Endodermal cell (in vitro differentiated cells): ENCODE measurements around the gene DCC. TPM values are rescaled to one million over a fixed set of nuclear protein-coding genes. Genes with fewer than 3 reads are reported as not detected.
A peak's percentile ranks its signal among the peaks of the same experiment; 100 is the strongest.

Experiments used
- DNase-seq: peaks from one replicate; pipeline ENCODE4 v3.0.0-alpha.2; 2017
- H3K27ac ChIP-seq: 2 replicates; pipeline ENCODE4 v1.5.1; 2013; ENCODE audit warnings: mild to moderate bottlenecking, low read depth, low read length, moderate library complexity
- H3K27me3 ChIP-seq: 2 replicates; pipeline ENCODE4 v1.6.1; 2013; ENCODE audit warnings: mild to moderate bottlenecking, low read length, moderate library complexity; ENCODE audit not compliant: insufficient read depth, control insufficient read depth, poor library complexity, severe bottlenecking
- H3K36me3 ChIP-seq: 2 replicates; pipeline ENCODE4 v1.7.0; 2013; ENCODE audit warnings: mild to moderate bottlenecking, low read length, moderate library complexity; ENCODE audit not compliant: control insufficient read depth, insufficient read depth
- H3K4me1 ChIP-seq: one replicate; pipeline ENCODE4 v1.7.0; 2013; ENCODE audit warnings: low read length; ENCODE audit not compliant: control insufficient read depth, insufficient read depth
- H3K4me3 ChIP-seq: 2 replicates; pipeline ENCODE4 v1.5.1; 2013; ENCODE audit warnings: mild to moderate bottlenecking, low read length, moderate library complexity
- H3K9ac ChIP-seq: 2 replicates; pipeline ENCODE4 v1.6.1; 2013; ENCODE audit warnings: mild to moderate bottlenecking, low read length, moderate library complexity; ENCODE audit not compliant: poor library complexity, severe bottlenecking; ENCODE audit errors: extremely low read depth
- H3K9me3 ChIP-seq: 2 replicates; pipeline ENCODE4 v1.6.1; 2013; ENCODE audit warnings: mild to moderate bottlenecking, low read length, moderate library complexity; ENCODE audit not compliant: control insufficient read depth
- H3K27ac Mint-ChIP-seq: 2 replicates; pipeline ENCODE4 v1.8.0; 2020; ENCODE audit warnings: mixed read lengths
- H3K27me3 Mint-ChIP-seq: 2 replicates; pipeline ENCODE4 v1.8.0; 2021; ENCODE audit warnings: mild to moderate bottlenecking, mixed read lengths; ENCODE audit not compliant: insufficient read depth
- H3K36me3 Mint-ChIP-seq: 2 replicates; pipeline ENCODE4 v1.8.0; 2020; ENCODE audit warnings: low read depth, mixed read lengths
- H3K4me1 Mint-ChIP-seq: 2 replicates; pipeline ENCODE4 v1.8.0; 2020; ENCODE audit warnings: mixed read lengths
- H3K4me3 Mint-ChIP-seq: 2 replicates; pipeline ENCODE4 v1.8.0; 2020; ENCODE audit warnings: mild to moderate bottlenecking, moderate library complexity, mixed read lengths
- H3K9me3 Mint-ChIP-seq: 2 replicates; pipeline ENCODE4 v1.8.0; 2020; ENCODE audit warnings: mild to moderate bottlenecking, mixed read lengths
- WGBS, 2 experiments: methylation state at CpG; one replicate each; pipeline versions ENCODE4 v1.1.5 to v1.1.7; 2013; ENCODE audit warnings: missing lambda C conversion rate in 2 of 2, mixed read lengths in 1 of 2; ENCODE audit not compliant: insufficient coverage in 1 of 2, insufficient read length in 1 of 2; 5-methylcytosine and 5-hydroxymethylcytosine counted together
- total RNA-seq, 2 donors: library from RNA; stranded (reverse); fragmentation: NEBNext Ultra II Directional in 1 of 2; extraction: Animal tissue kit (Norgen Biotek cat#: 25700) in 1 of 2; gene quantifications; 2 replicates in 1 of 2; 3 replicates in 1 of 2; pipeline ENCODE4 v1.2.1, GENCODE V29; 2021
- TF ChIP-seq, protein P1 (sequence below): fragments of 200-600 bp; sonication (generic); conservative IDR thresholded peaks from 2 replicates; pipeline ENCODE4 v1.5.0; 2021; ENCODE audit warnings: antibody characterized with exemption, mild to moderate bottlenecking

The DCC gene
- total RNA-seq, 2 donors from 2014 or later: 0.77 to 0.97 TPM

- Mint-ChIP-seq H3K9me3 (no peaks in the 10 kb centered on the region), H3K27ac (no peak overlapping the region), H3K4me3 (no peak overlapping the region), H3K36me3 (no peaks in the 10 kb centered on the region), H3K4me1 (peaks cover 6% of the 10 kb centered on the region), H3K27me3 (no peaks in the 10 kb centered on the region)
- TF ChIP-seq, protein P1, sequence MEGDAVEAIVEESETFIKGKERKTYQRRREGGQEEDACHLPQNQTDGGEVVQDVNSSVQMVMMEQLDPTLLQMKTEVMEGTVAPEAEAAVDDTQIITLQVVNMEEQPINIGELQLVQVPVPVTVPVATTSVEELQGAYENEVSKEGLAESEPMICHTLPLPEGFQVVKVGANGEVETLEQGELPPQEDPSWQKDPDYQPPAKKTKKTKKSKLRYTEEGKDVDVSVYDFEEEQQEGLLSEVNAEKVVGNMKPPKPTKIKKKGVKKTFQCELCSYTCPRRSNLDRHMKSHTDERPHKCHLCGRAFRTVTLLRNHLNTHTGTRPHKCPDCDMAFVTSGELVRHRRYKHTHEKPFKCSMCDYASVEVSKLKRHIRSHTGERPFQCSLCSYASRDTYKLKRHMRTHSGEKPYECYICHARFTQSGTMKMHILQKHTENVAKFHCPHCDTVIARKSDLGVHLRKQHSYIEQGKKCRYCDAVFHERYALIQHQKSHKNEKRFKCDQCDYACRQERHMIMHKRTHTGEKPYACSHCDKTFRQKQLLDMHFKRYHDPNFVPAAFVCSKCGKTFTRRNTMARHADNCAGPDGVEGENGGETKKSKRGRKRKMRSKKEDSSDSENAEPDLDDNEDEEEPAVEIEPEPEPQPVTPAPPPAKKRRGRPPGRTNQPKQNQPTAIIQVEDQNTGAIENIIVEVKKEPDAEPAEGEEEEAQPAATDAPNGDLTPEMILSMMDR: no peak
- no peaks in the 10 kb centered on the region for H3K27me3 ChIP-seq
- no peak overlapping the region for H3K4me3 ChIP-seq
- no peaks in the 10 kb centered on the region for H3K36me3 ChIP-seq
- H3K4me1 ChIP-seq: no peaks in the 10 kb centered on the region
- H3K9me3 ChIP-seq: no peaks in the 10 kb centered on the region
- H3K9ac ChIP-seq: no peak overlapping the region
- no peak for DNase-seq
- H3K27ac ChIP-seq: no peak overlapping the region
Observed at GRCh38 chr18:52322307-52322706, 17.7 kb upstream of the DCC start.

GRCh38 chr18:52323802-52324201 lies 16.2 kb upstream of the DCC start:
- peaks cover 6% of the 10 kb centered on the region for H3K4me1 Mint-ChIP-seq
- 39% methylated on average over 2 of the region's 2 CpGs; no CpG with 5 or more reads in 1 of the 2 experiments for WGBS, 2 experiments
- no peaks in the 10 kb centered on the region for H3K27me3 Mint-ChIP-seq

DNA sequence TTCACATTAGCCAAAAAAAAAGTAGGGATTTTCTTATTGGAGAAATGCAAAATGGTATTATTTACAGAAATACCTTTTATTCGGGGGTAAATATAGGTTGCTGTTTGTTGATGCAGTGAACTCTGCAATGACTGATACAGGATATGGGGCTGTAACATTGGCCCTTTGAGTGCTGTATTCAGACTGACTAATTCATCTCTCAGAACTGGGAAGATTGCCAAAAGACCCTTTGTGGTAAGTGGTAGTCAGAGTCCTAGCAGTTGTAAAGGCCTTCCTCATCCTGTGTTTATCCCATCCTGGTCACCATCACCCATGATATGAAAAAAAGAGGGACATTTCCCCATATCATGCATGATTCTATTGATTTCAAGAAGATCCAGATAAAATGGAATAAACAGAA lies 14.0 kb upstream of the DCC start:
- Histone ChIP-seq H3K36me3 (no peaks in the 10 kb centered on the region), H3K27me3 (no peaks in the 10 kb centered on the region), H3K4me1 (no peaks in the 10 kb centered on the region), H3K9ac (no peak overlapping the region), H3K27ac (no peak overlapping the region), H3K4me3 (no peak overlapping the region), H3K9me3 (no peaks in the 10 kb centered on the region)
- no peaks in the 10 kb centered on the region for H3K4me1 Mint-ChIP-seq
- TF ChIP-seq, protein P1: no peak
- no peak for DNase-seq
- H3K27ac Mint-ChIP-seq: no peak overlapping the region
- no peak overlapping the region for H3K4me3 Mint-ChIP-seq
- 100% methylated on average over 1 of the region's 1 CpG for WGBS, 2 experiments
- no peaks in the 10 kb centered on the region for H3K9me3 Mint-ChIP-seq
- no peaks in the 10 kb centered on the region for H3K36me3 Mint-ChIP-seq
- no peaks in the 10 kb centered on the region for H3K27me3 Mint-ChIP-seq

More at GRCh38 chr18:52323802-52324201, 16.2 kb upstream of the DCC start:
- Histone ChIP-seq H3K4me1 (no peaks in the 10 kb centered on the region), H3K36me3 (no peaks in the 10 kb centered on the region), H3K9ac (no peak overlapping the region), H3K4me3 (no peak overlapping the region), H3K27me3 (no peaks in the 10 kb centered on the region), H3K9me3 (no peaks in the 10 kb centered on the region), H3K27ac (no peak overlapping the region)
- no peaks in the 10 kb centered on the region for H3K36me3 Mint-ChIP-seq
- no peaks in the 10 kb centered on the region for H3K9me3 Mint-ChIP-seq
- TF ChIP-seq, protein P1: no peak
- peak; percentile 55 for DNase-seq
- no peak overlapping the region for H3K4me3 Mint-ChIP-seq
- no peak overlapping the region for H3K27ac Mint-ChIP-seq
